AG08396 (cell line): ENCODE measurements around the gene POLA1.

Source experiments
- DNase-seq: peaks from one replicate; pipeline ENCODE4 v3.0.0; 2012; ENCODE audit warnings: low spot score, mixed read lengths

The POLA1 gene

GRCh38 chrX:24684048-24684447 is 9.7 kb upstream of the POLA1 start:
- no peak for DNase-seq

GRCh38 chrX:24692305-24692704 is 1.4 kb upstream of the POLA1 start:
- no peak for DNase-seq

GRCh38 chrX:24694825-24695224 is 1.1 kb downstream of the POLA1 start:
- no peak for DNase-seq

- DNase-seq: no peak
These were observed 2.6 kb downstream of the POLA1 start for GRCh38 chrX:24696294-24696693.

GRCh38 chrX:24702362-24703184 is 8.9 kb downstream of the POLA1 start:
- DNase-seq: no peak

GRCh38 chrX:24703185-24703494 is 9.4 kb downstream of the POLA1 start:
- no peak for DNase-seq

GRCh38 chrX:24718771-24719170 is 25.1 kb downstream of the POLA1 start:
- no peak for DNase-seq

GRCh38 chrX:24720036-24720435 is 26.3 kb downstream of the POLA1 start:
- DNase-seq: no peak

- DNase-seq: no peak
These were observed 34.8 kb downstream of the POLA1 start for GRCh38 chrX:24728530-24728929.

- DNase-seq: no peak
These were observed 39.2 kb downstream of the POLA1 start for GRCh38 chrX:24732766-24733500.

- DNase-seq: no peak
These were observed 47.6 kb downstream of the POLA1 start for GRCh38 chrX:24741330-24741729.

GRCh38 chrX:24748196-24748595 is 54.5 kb downstream of the POLA1 start:
- no peak for DNase-seq

GRCh38 chrX:24759786-24760185 is 66.1 kb downstream of the POLA1 start:
- DNase-seq: no peak

- DNase-seq: peak; percentile 7
These were observed 66.8 kb downstream of the POLA1 start for GRCh38 chrX:24760363-24761000.

- no peak for DNase-seq
These were observed 67.6 kb downstream of the POLA1 start for GRCh38 chrX:24761306-24761705.

- DNase-seq: no peak
These were observed 70.3 kb downstream of the POLA1 start for GRCh38 chrX:24763989-24764388.

- DNase-seq: no peak
These were observed 73.8 kb downstream of the POLA1 start for GRCh38 chrX:24767557-24767956.

GRCh38 chrX:24768556-24768955 is 74.8 kb downstream of the POLA1 start:
- no peak for DNase-seq

- DNase-seq: no peak
These were observed 80.9 kb downstream of the POLA1 start for GRCh38 chrX:24774650-24775049.

- DNase-seq: no peak
These were observed 82.2 kb downstream of the POLA1 start for GRCh38 chrX:24775891-24776290.

- DNase-seq: no peak
These were observed 83.9 kb downstream of the POLA1 start for GRCh38 chrX:24777660-24778059.

- no peak for DNase-seq
These were observed 88.3 kb downstream of the POLA1 start for GRCh38 chrX:24782011-24782410.

- DNase-seq: no peak
These were observed 95.3 kb downstream of the POLA1 start for GRCh38 chrX:24789047-24789446.
